Measurements from ENCODE around the gene ESPN. TPM values are rescaled to one million over a fixed set of nuclear protein-coding genes. Genes with fewer than 3 reads are reported as not detected.

Gene ESPN
- total RNA-seq, 1 experiment from 2014 or later, result 8.5 TPM

DNA sequence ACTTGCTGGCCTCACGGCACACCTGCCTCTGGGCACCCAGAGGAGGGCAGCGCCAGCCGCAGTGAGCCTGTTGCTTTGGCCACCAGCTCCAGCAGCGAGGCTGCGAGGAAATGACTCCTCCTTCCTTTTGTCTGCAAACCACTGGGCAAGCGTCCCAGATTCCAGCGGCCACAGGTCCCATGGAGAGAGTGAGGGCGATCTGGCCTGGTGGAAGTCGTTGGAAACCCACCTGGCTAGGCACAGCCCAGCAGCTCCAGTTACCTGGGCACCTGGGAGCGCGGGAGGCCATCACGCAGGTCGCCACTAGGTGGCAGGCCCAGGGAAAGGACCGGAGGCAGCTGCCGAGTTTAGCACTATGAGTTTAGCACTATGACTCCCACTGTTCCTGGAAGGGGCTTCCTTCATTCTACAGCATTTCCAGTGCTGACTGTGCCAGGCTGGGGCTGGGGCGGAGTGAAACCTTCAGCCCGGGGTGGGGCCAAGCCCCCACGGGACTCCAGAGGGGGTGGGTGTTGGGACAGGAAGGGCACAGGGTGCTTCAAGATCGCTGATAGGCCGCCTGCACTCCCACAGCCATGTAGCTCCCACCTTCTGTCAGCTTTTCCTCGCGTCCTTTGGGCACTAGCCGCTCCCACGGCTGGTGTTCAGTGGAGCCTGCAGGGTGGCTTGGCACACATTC, 1.1 kb upstream of the ESPN start:
- H3K36me3 ChIP-seq (ENCODE audit: control insufficient read depth, insufficient read depth, low read length), result no peaks in the 10 kb centered on the region; the same call in 1 of the 2 replicates
- DNase-seq (ENCODE audit: low read depth, low spot score) (no peak), ATAC-seq (peak; percentile 55)
- TF ChIP-seq, protein P1, sequence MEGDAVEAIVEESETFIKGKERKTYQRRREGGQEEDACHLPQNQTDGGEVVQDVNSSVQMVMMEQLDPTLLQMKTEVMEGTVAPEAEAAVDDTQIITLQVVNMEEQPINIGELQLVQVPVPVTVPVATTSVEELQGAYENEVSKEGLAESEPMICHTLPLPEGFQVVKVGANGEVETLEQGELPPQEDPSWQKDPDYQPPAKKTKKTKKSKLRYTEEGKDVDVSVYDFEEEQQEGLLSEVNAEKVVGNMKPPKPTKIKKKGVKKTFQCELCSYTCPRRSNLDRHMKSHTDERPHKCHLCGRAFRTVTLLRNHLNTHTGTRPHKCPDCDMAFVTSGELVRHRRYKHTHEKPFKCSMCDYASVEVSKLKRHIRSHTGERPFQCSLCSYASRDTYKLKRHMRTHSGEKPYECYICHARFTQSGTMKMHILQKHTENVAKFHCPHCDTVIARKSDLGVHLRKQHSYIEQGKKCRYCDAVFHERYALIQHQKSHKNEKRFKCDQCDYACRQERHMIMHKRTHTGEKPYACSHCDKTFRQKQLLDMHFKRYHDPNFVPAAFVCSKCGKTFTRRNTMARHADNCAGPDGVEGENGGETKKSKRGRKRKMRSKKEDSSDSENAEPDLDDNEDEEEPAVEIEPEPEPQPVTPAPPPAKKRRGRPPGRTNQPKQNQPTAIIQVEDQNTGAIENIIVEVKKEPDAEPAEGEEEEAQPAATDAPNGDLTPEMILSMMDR (IDR thresholded peaks at IDR 0.05), result peak; percentile 95
- TF ChIP-seq POLR2AphosphoS5 (IDR thresholded peaks at IDR 0.05; ENCODE audit: low read depth, low read length), result no peak
- TF ChIP-seq TCF7L2 (IDR thresholded peaks at IDR 0.05; ENCODE audit: low read depth, low read length), result no peak
- TF ChIP-seq, protein P2, sequence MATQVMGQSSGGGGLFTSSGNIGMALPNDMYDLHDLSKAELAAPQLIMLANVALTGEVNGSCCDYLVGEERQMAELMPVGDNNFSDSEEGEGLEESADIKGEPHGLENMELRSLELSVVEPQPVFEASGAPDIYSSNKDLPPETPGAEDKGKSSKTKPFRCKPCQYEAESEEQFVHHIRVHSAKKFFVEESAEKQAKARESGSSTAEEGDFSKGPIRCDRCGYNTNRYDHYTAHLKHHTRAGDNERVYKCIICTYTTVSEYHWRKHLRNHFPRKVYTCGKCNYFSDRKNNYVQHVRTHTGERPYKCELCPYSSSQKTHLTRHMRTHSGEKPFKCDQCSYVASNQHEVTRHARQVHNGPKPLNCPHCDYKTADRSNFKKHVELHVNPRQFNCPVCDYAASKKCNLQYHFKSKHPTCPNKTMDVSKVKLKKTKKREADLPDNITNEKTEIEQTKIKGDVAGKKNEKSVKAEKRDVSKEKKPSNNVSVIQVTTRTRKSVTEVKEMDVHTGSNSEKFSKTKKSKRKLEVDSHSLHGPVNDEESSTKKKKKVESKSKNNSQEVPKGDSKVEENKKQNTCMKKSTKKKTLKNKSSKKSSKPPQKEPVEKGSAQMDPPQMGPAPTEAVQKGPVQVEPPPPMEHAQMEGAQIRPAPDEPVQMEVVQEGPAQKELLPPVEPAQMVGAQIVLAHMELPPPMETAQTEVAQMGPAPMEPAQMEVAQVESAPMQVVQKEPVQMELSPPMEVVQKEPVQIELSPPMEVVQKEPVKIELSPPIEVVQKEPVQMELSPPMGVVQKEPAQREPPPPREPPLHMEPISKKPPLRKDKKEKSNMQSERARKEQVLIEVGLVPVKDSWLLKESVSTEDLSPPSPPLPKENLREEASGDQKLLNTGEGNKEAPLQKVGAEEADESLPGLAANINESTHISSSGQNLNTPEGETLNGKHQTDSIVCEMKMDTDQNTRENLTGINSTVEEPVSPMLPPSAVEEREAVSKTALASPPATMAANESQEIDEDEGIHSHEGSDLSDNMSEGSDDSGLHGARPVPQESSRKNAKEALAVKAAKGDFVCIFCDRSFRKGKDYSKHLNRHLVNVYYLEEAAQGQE (IDR thresholded peaks at IDR 0.05; ENCODE audit: insufficient read depth in 1 of 2, low read depth in 2 of 2, low read length in 1 of 2), result 0 out of 4 replicates have a peak, but pooled peaks of 1 of the 2 experiments have one; percentile 19
- no peak for TF ChIP-seq SIN3A (IDR thresholded peaks at IDR 0.05; ENCODE audit: borderline replicate concordance, insufficient read depth, low read depth, low read length)
- ChIA-PET CTCF (interaction anchor here (1.2 to 2.4 kb wide), 4 partner anchors 9 to 17 kb away, joined by 4 to 31 read pairs (median 6); no protein-coding TSS in a partner anchor), POLR2A (no interaction called here)
- H3K9me3 ChIP-seq (ENCODE audit: control insufficient read depth, insufficient read depth, low read depth, low read length), result no peaks in the 10 kb centered on the region
- intact Hi-C loops (cut with micrococcal nuclease; ENCODE audit: unreplicated experiment) (no loop called here), in situ Hi-C loops (cut with HindIII; ENCODE audit: low pct_unique_long_range_greater_than_20kb, low sequenced_read_pairs) (no loop called here)
- H3K4me3 ChIP-seq (ENCODE audit: low read depth in 2 of 2, low read length in 2 of 2), result peak overlapping the region; percentile 45 to 68
- no TSS peak for BruUV-seq (replicated peaks)
- H3K27me3 ChIP-seq (ENCODE audit: control insufficient read depth, insufficient read depth, low read length), result no peaks in the 10 kb centered on the region
- H3K27ac ChIP-seq (ENCODE audit: low read length), result no peak overlapping the region
- H3K4me1 ChIP-seq (ENCODE audit: control insufficient read depth, insufficient read depth, low read length), result peaks cover 22% of the 10 kb centered on the region

DNA sequence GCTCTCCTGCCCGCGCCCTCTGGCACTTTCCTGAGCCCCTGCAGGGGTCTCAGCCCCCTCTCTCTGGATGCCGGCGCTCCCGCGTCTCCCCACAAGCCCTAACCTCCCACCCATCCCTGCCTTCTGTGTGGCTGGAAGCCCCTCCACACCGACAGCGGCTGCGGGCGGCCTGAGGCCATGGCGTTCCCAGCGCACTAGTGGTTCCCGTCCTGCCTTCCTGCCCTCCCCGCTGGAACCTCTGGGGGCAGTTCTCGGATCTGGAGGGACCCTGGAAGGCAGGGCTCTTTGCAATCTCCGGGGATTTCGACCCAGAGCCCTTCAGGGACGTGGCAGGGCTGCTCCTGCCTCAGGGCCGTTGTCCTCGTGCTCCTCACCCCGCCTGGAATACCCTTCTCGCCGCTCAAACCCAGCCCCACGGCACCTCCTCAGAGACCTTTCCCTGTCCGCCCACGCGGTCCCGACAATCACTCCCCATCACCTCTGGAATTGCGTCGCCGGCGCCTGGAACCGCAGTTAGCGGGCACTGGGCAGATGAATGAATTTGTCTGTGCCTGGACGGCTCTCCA, 493 bp upstream of the ESPN start:
- CTCF ChIA-PET, result interaction anchor here (1.2 to 2.4 kb wide), 4 partner anchors 10 to 16 kb away, joined by 4 to 31 read pairs (median 6); no protein-coding TSS in a partner anchor

More for the DNA sequence above, 493 bp upstream of the ESPN start:
- peak; percentile 39 for ATAC-seq
- Histone ChIP-seq H3K27ac (ENCODE audit: low read length) (no peak overlapping the region), H3K4me3 (ENCODE audit: low read depth in 2 of 2, low read length in 2 of 2) (peak overlapping the region; percentile 45 to 68), H3K9me3 (ENCODE audit: control insufficient read depth, insufficient read depth, low read depth, low read length) (no peaks in the 10 kb centered on the region), H3K36me3 (ENCODE audit: control insufficient read depth, insufficient read depth, low read length) (no peaks in the 10 kb centered on the region; the same call in 1 of the 2 replicates), H3K4me1 (ENCODE audit: control insufficient read depth, insufficient read depth, low read length) (peaks cover 22% of the 10 kb centered on the region), H3K27me3 (ENCODE audit: control insufficient read depth, insufficient read depth, low read length) (no peaks in the 10 kb centered on the region)
- TF ChIP-seq, protein P2 (IDR thresholded peaks at IDR 0.05; ENCODE audit: insufficient read depth in 1 of 2, low read depth in 2 of 2, low read length in 1 of 2), result no peak
- TF ChIP-seq POLR2AphosphoS5 (IDR thresholded peaks at IDR 0.05; ENCODE audit: low read depth, low read length) (no peak), SIN3A (IDR thresholded peaks at IDR 0.05; ENCODE audit: borderline replicate concordance, insufficient read depth, low read depth, low read length) (no peak), TCF7L2 (IDR thresholded peaks at IDR 0.05; ENCODE audit: low read depth, low read length) (no peak)
- TF ChIP-seq, protein P1 (IDR thresholded peaks at IDR 0.05), result no peak
- no TSS peak for BruUV-seq (replicated peaks)
- POLR2A ChIA-PET, result no interaction called here
- in situ Hi-C loops (cut with HindIII; ENCODE audit: low pct_unique_long_range_greater_than_20kb, low sequenced_read_pairs), result no loop called here
- intact Hi-C loops (cut with micrococcal nuclease; ENCODE audit: unreplicated experiment), result no loop called here
- no peak for DNase-seq (ENCODE audit: low read depth, low spot score)

All from Panc1 (cell line).